Body of pancreas (tissue), 4 donors: ENCODE results near the gene GPR17.

Source experiments
- POLR2A ChIP-seq, 3 donors: fragments of 450-650 bp; IDR thresholded peaks; one replicate each; pipeline ENCODE4 v1.6.1; 2016; ENCODE audit warnings: antibody characterized with exemption in 3 of 3, mild to moderate bottlenecking in 2 of 3
- TF ChIP-seq, protein P1 (sequence below), 7 experiments: fragments of 450-650 bp in 4 of 7; fragments of 200-600 bp in 3 of 7; sonication (generic) in 3 of 7; IDR thresholded peaks; one replicate each; pipeline ENCODE4 v1.5.1; 2016 to 2019; ENCODE audit warnings: antibody characterized with exemption in 7 of 7

DNA sequence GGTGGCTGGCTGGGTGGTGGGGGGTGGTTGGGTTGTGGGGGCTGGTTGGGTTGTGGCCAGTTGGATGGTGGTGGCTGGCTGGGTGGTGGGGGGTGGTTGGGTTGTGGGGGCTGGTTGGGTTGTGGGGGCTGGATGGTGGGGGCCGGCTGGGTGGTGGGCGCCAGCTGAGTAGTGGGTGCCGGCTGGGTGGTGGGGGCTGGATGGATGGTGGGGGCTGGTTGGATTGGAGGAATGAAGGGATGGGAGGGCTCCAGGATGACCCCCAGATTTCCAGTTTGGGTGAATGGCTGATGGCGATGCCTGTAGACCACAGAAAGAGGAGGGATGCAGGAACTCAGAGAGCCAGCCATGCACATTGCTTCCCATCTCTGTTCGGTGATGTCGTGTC is 26.8 kb upstream of the GPR17 start:
- TF ChIP-seq, protein P1, sequence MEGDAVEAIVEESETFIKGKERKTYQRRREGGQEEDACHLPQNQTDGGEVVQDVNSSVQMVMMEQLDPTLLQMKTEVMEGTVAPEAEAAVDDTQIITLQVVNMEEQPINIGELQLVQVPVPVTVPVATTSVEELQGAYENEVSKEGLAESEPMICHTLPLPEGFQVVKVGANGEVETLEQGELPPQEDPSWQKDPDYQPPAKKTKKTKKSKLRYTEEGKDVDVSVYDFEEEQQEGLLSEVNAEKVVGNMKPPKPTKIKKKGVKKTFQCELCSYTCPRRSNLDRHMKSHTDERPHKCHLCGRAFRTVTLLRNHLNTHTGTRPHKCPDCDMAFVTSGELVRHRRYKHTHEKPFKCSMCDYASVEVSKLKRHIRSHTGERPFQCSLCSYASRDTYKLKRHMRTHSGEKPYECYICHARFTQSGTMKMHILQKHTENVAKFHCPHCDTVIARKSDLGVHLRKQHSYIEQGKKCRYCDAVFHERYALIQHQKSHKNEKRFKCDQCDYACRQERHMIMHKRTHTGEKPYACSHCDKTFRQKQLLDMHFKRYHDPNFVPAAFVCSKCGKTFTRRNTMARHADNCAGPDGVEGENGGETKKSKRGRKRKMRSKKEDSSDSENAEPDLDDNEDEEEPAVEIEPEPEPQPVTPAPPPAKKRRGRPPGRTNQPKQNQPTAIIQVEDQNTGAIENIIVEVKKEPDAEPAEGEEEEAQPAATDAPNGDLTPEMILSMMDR (IDR thresholded peaks at IDR 0.05): no peak
- no peak for TF ChIP-seq POLR2A (IDR thresholded peaks at IDR 0.05)
